Measurements from ENCODE around the gene ZMYND11. TPM values are rescaled to one million over a fixed set of nuclear protein-coding genes. Genes with fewer than 3 reads are reported as not detected.

ZMYND11 gene
- total and polyA plus RNA-seq, 7 donors = 21.5 to 138 (median 112) TPM

GRCh38 chr10:94613-95012, 40.6 kb upstream of the ZMYND11 start:
- H3K36me3 ChIP-seq = no peaks in the 10 kb centered on the region
- TF ChIP-seq EP300 (IDR thresholded peaks at IDR 0.05) = no peak
- no peak for TF ChIP-seq POLR2AphosphoS5 (IDR thresholded peaks at IDR 0.05)
- no peak for TF ChIP-seq CTCF (IDR thresholded peaks at IDR 0.05)
- TF ChIP-seq POLR2A (IDR thresholded peaks at IDR 0.05) = no peak
- intact Hi-C loops (cut with DNase I) = no loop called here
- H3K27me3 ChIP-seq = no peaks in the 10 kb centered on the region
- WGBS, 2 donors = 26 to 33% methylated on average over 1 of the region's 1 CpG
- H3K9me3 ChIP-seq = peaks cover 0 to 14% (median 3%) of the 10 kb centered on the region in 4 donors
- no peaks in the 10 kb centered on the region for H3K4me1 ChIP-seq
- H3K4me3 ChIP-seq = no peak overlapping the region
- no peak overlapping the region for H3K27ac ChIP-seq
- no peak for DNase-seq

- Histone ChIP-seq H3K4me3 (no peak overlapping the region), H3K36me3 (no peaks in the 10 kb centered on the region), H3K27me3 (no peaks in the 10 kb centered on the region), H3K27ac (no peak overlapping the region), H3K4me1 (no peaks in the 10 kb centered on the region), H3K9me3 (peaks cover 0 to 14% (median 3%) of the 10 kb centered on the region in 4 donors)
- 68 to 72% methylated on average over 2 of the region's 2 CpGs for WGBS, 2 donors
- TF ChIP-seq POLR2A (IDR thresholded peaks at IDR 0.05) = no peak
- TF ChIP-seq POLR2AphosphoS5 (IDR thresholded peaks at IDR 0.05) = no peak
- no peak for TF ChIP-seq CTCF (IDR thresholded peaks at IDR 0.05)
- TF ChIP-seq EP300 (IDR thresholded peaks at IDR 0.05) = no peak
- DNase-seq = no peak
- intact Hi-C loops (cut with DNase I) = no loop called here
Measured at GRCh38 chr10:95356-96115, 39.7 kb upstream of the ZMYND11 start.

- Histone ChIP-seq H3K4me1 (no peaks in the 10 kb centered on the region), H3K36me3 (no peaks in the 10 kb centered on the region), H3K27ac (no peak overlapping the region), H3K4me3 (no peak overlapping the region), H3K27me3 (no peaks in the 10 kb centered on the region), H3K9me3 (peaks cover 0 to 14% (median 3%) of the 10 kb centered on the region in 4 donors)
- intact Hi-C loops (cut with DNase I) = no loop called here
- DNase-seq = no peak
- TF ChIP-seq POLR2AphosphoS5 (IDR thresholded peaks at IDR 0.05) = no peak
- WGBS, 2 donors = 8% methylated on average over 1 of the region's 1 CpG
Measured at GRCh38 chr10:96466-96865, 38.8 kb upstream of the ZMYND11 start.

- Histone ChIP-seq H3K9me3 (no peaks in the 10 kb centered on the region), H3K4me3 (no peak overlapping the region), H3K4me1 (no peaks in the 10 kb centered on the region), H3K36me3 (no peaks in the 10 kb centered on the region), H3K27ac (no peak overlapping the region), H3K27me3 (no peaks in the 10 kb centered on the region)
- 94 to 98% methylated on average over 4 of the region's 4 CpGs for WGBS, 2 donors
- DNase-seq = no peak
- TF ChIP-seq POLR2AphosphoS5 (IDR thresholded peaks at IDR 0.05) (no peak), POLR2A (IDR thresholded peaks at IDR 0.05) (no peak), CTCF (IDR thresholded peaks at IDR 0.05) (no peak), EP300 (IDR thresholded peaks at IDR 0.05) (no peak)
- intact Hi-C loops (cut with DNase I) = no loop called here
Measured at GRCh38 chr10:104416-104815, 30.8 kb upstream of the ZMYND11 start.

- no peak for DNase-seq
- H3K36me3 ChIP-seq = no peaks in the 10 kb centered on the region
- no peak overlapping the region for H3K27ac ChIP-seq
- no peaks in the 10 kb centered on the region for H3K9me3 ChIP-seq
- intact Hi-C loops (cut with DNase I) = no loop called here
- no peak overlapping the region for H3K4me3 ChIP-seq
- no peaks in the 10 kb centered on the region for H3K27me3 ChIP-seq
- TF ChIP-seq POLR2AphosphoS5 (IDR thresholded peaks at IDR 0.05) (no peak), POLR2A (IDR thresholded peaks at IDR 0.05) (no peak), CTCF (IDR thresholded peaks at IDR 0.05) (no peak), EP300 (IDR thresholded peaks at IDR 0.05) (no peak)
- H3K4me1 ChIP-seq = no peaks in the 10 kb centered on the region
- 58 to 85% methylated on average over 16 of the region's 16 CpGs for WGBS, 2 donors
Measured at GRCh38 chr10:104862-105565, 30.2 kb upstream of the ZMYND11 start.

Measured in sigmoid colon (tissue), 7 donors.